ENCODE results near the gene SDR42E1. TPM values are rescaled to one million over a fixed set of nuclear protein-coding genes. Genes with fewer than 3 reads are reported as not detected.

Gene SDR42E1
- total RNA-seq, 2 donors from 2014 or later: 5.5 to 7.2 TPM

DNA sequence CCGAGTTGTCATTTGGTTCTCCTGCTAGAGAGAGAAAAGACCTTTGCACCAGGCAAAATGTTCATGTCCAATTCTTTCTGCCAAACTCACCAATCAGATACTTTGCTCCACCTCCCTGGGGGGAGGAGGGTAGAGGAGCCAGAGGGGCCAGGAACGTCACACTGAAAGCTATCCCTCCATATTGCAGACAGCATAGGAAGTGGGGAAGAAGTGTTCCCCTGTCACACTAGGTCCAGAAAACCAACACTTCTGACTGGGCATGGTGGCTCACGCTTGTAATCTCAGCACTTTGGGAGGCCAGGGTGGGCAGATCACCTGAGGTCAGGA, 33.3 kb upstream of the SDR42E1 start:
- Histone ChIP-seq H3K36me3 (no peaks in the 10 kb centered on the region), H3K27ac (no peak overlapping the region), H3K9me3 (no peaks in the 10 kb centered on the region), H3K4me1 (replicated peaks) (no peaks in the 10 kb centered on the region), H3K27me3 (replicated peaks; ENCODE audit: insufficient read depth) (peaks cover 3% of the 10 kb centered on the region), H3K4me3 (no peak overlapping the region)
- DNase-seq (ENCODE audit: low spot score): no peak
- 90% methylated on average over 3 of the region's 3 CpGs for WGBS
- no peak for TF ChIP-seq POLR2A (IDR thresholded peaks at IDR 0.05)
- TF ChIP-seq POLR2AphosphoS5 (IDR thresholded peaks at IDR 0.05): no peak
- TF ChIP-seq, protein P1, sequence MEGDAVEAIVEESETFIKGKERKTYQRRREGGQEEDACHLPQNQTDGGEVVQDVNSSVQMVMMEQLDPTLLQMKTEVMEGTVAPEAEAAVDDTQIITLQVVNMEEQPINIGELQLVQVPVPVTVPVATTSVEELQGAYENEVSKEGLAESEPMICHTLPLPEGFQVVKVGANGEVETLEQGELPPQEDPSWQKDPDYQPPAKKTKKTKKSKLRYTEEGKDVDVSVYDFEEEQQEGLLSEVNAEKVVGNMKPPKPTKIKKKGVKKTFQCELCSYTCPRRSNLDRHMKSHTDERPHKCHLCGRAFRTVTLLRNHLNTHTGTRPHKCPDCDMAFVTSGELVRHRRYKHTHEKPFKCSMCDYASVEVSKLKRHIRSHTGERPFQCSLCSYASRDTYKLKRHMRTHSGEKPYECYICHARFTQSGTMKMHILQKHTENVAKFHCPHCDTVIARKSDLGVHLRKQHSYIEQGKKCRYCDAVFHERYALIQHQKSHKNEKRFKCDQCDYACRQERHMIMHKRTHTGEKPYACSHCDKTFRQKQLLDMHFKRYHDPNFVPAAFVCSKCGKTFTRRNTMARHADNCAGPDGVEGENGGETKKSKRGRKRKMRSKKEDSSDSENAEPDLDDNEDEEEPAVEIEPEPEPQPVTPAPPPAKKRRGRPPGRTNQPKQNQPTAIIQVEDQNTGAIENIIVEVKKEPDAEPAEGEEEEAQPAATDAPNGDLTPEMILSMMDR (IDR thresholded peaks at IDR 0.05): no peak
- intact Hi-C loops (cut with DNase I): no loop called here

DNA sequence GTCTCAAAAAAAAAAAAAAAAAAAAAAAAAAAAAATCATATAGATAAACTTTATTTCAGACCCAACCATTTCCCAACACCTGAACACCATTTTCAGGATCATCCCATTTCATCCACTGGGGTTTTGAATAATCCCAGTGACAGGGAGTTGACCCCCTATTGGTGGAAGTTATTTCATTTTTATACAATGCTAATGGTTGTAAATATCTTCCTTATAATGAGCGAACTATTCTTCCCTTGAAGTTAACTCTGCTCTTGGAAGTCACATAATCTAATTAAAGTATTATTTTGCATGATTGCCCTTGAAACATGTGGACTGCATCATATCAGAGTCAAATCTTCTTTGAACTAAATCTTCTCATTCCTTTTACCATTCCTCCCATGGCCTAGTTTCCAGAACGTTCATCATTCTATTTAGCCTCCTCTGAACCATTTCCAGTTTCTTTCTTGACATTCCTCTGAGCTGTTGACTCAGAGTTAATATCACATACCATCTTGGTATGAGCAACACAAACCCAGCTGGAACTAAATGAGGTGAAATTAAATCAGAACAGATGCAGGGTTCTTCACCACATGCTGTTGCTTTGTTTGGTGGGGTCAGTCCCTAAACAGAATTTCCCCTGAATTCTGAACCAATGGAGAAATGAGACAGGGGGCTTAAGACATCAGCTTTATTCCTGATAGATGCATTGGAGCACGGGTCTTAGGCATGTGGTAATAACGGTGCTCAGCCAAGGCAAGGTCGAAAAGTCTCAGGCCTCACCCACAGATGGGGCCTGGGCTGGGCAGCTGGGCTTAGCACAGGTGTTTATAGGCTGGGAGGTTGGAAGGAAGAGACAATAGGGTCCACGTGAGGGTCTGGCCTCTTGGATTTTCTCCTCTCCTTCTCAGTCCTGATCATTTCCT, 32.7 kb upstream of the SDR42E1 start:
- TF ChIP-seq POLR2A (IDR thresholded peaks at IDR 0.05) (no peak), POLR2AphosphoS5 (IDR thresholded peaks at IDR 0.05) (no peak)
- TF ChIP-seq, protein P1 (IDR thresholded peaks at IDR 0.05): no peak
- Histone ChIP-seq H3K27ac (no peak overlapping the region), H3K36me3 (no peaks in the 10 kb centered on the region), H3K4me1 (replicated peaks) (no peaks in the 10 kb centered on the region), H3K4me3 (no peak overlapping the region), H3K27me3 (replicated peaks; ENCODE audit: insufficient read depth) (peaks cover 3% of the 10 kb centered on the region), H3K9me3 (no peaks in the 10 kb centered on the region)
- intact Hi-C loops (cut with DNase I): no loop called here
- no peak for DNase-seq (ENCODE audit: low spot score)
- WGBS: 68% methylated on average over 6 of the region's 6 CpGs

DNA sequence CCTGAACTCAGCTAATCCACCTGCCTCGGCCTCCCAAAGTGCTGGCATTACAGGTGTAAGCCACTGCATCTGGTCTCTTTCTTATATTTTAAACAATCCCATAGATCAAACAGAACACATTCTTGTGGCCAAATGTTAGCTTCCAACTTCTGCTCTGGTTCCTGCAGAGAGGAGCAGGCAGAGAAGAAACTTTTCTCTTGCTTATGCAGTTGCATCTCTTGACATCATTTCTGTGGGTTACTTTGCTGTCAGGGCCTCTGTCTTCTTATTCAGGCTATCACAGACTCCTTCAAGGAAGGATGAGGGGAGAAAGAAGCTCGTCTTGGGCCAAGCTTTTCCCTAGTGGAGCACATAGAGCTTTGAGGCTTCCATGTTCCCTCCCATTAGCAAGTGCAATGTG, 31.6 kb upstream of the SDR42E1 start:
- no peak for DNase-seq (ENCODE audit: low spot score)
- Histone ChIP-seq H3K9me3 (no peaks in the 10 kb centered on the region), H3K36me3 (no peaks in the 10 kb centered on the region), H3K4me1 (replicated peaks) (no peaks in the 10 kb centered on the region), H3K27me3 (replicated peaks; ENCODE audit: insufficient read depth) (peaks cover 3% of the 10 kb centered on the region), H3K27ac (no peak overlapping the region), H3K4me3 (no peak overlapping the region)
- intact Hi-C loops (cut with DNase I): no loop called here
- TF ChIP-seq POLR2AphosphoS5 (IDR thresholded peaks at IDR 0.05) (no peak), POLR2A (IDR thresholded peaks at IDR 0.05) (no peak)
- TF ChIP-seq, protein P1 (IDR thresholded peaks at IDR 0.05): no peak
- 100% methylated on average over 2 of the region's 2 CpGs for WGBS

DNA sequence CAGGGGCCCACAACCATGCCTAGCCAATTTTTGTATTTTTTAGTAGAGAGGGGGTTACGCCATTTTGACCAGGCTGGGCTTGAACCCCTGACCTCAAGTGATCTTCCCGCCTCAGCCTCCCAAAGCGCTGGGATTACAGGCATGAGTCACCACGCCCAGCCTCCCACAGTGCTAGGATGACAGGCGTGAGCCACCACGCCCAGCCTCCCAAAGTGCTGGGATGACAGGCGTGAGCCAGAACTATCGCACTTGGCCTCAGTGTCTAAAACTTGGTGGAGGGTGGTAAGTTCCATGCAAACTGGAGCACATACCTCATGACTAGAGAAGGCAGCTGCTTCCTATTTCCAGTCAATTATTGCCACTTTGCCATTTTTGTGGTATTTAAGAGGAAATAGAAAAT, 30.9 kb upstream of the SDR42E1 start:
- no peaks in the 10 kb centered on the region for H3K9me3 ChIP-seq

More for the DNA sequence above, 30.9 kb upstream of the SDR42E1 start:
- Histone ChIP-seq H3K36me3 (no peaks in the 10 kb centered on the region), H3K4me1 (replicated peaks) (no peaks in the 10 kb centered on the region), H3K27ac (no peak overlapping the region), H3K4me3 (no peak overlapping the region), H3K27me3 (replicated peaks; ENCODE audit: insufficient read depth) (peaks cover 3% of the 10 kb centered on the region)
- TF ChIP-seq POLR2AphosphoS5 (IDR thresholded peaks at IDR 0.05) (no peak), POLR2A (IDR thresholded peaks at IDR 0.05) (no peak)
- TF ChIP-seq, protein P1 (IDR thresholded peaks at IDR 0.05): no peak
- 95% methylated on average over 8 of the region's 8 CpGs for WGBS
- DNase-seq (ENCODE audit: low spot score): no peak
- intact Hi-C loops (cut with DNase I): no loop called here
